ENCODE data around the gene SH3BP4.

The SH3BP4 gene

GRCh38 chr2:234986876-234987720, 35.3 kb downstream of the SH3BP4 start:
- DNase-seq (ENCODE audit: extremely low read depth, low read depth): no peak
- TF ChIP-seq CTCF (IDR thresholded peaks at IDR 0.05; ENCODE audit: low read depth, low read length): no peak

GRCh38 chr2:234987754-234988153, 35.9 kb downstream of the SH3BP4 start:
- no peak for DNase-seq (ENCODE audit: extremely low read depth, low read depth)
- TF ChIP-seq CTCF (IDR thresholded peaks at IDR 0.05; ENCODE audit: low read depth, low read length): no peak

GRCh38 chr2:234988491-234988890, 36.7 kb downstream of the SH3BP4 start:
- no peak for DNase-seq (ENCODE audit: extremely low read depth, low read depth)
- no peak for TF ChIP-seq CTCF (IDR thresholded peaks at IDR 0.05; ENCODE audit: low read depth, low read length)

- TF ChIP-seq CTCF (IDR thresholded peaks at IDR 0.05; ENCODE audit: low read depth, low read length): no peak
- no peak for DNase-seq (ENCODE audit: extremely low read depth, low read depth)
These were observed 37.4 kb downstream of the SH3BP4 start for GRCh38 chr2:234989183-234989701.

GRCh38 chr2:234990300-234990699, 38.5 kb downstream of the SH3BP4 start:
- no peak for DNase-seq (ENCODE audit: extremely low read depth, low read depth)
- no peak for TF ChIP-seq CTCF (IDR thresholded peaks at IDR 0.05; ENCODE audit: low read depth, low read length)

GRCh38 chr2:234991290-234991689, 39.5 kb downstream of the SH3BP4 start:
- DNase-seq (ENCODE audit: extremely low read depth, low read depth): no peak
- TF ChIP-seq CTCF (IDR thresholded peaks at IDR 0.05; ENCODE audit: low read depth, low read length): no peak

GRCh38 chr2:234991793-234992192, 40.0 kb downstream of the SH3BP4 start:
- no peak for TF ChIP-seq CTCF (IDR thresholded peaks at IDR 0.05; ENCODE audit: low read depth, low read length)
- DNase-seq (ENCODE audit: extremely low read depth, low read depth): no peak
